A673 (cell line): Measurements from ENCODE around the gene SDR9C7. TPM values are rescaled to one million over a fixed set of nuclear protein-coding genes. Genes with fewer than 3 reads are reported as not detected.
"Not testable (repeated sequence)": the region's sequence is repeated elsewhere in the genome, so short reads cannot be mapped to it uniquely, and the experiment has no call there.

Experiments
- BruUV-seq: library from RNA; stranded (reverse); fragments of 400-500 nt; replicated peaks from 2 replicates; lab custom pipeline; 2021; lab: Mats Ljungman, UMichigan
- CTCF ChIA-PET: fragments of 300-600 bp; sonication (Branson Sonifier 250); formaldehyde crosslinking; loops from one replicate; lab custom pipeline; 2022; ENCODE audit warnings: antibody characterized with exemption; lab: Charles Lee
- POLR2A ChIA-PET: fragments of 300-600 bp; sonication (Branson Sonifier 250); formaldehyde crosslinking; loops from one replicate; lab custom pipeline; 2022; ENCODE audit warnings: antibody characterized with exemption; ENCODE audit not compliant: low non-redundant PET; lab: Charles Lee
- DNase-seq: peaks from one replicate; pipeline ENCODE4 v3.0.0-alpha.2; 2015; ENCODE audit warnings: low spot score
- H3K27ac ChIP-seq: fragments of 200-600 bp; sonication (generic); 2 replicates; pipeline ENCODE4 v1.5.1; 2016; ENCODE audit warnings: mixed run types, low read depth, mild to moderate bottlenecking, mixed read lengths, antibody characterized with exemption, low read length; ENCODE audit not compliant: poor library complexity, severe bottlenecking
- H3K27me3 ChIP-seq: fragments of 200-600 bp; sonication (generic); replicated peaks from 2 replicates; pipeline ENCODE4 v1.6.1; 2017; ENCODE audit warnings: mixed run types, low read depth, mild to moderate bottlenecking, mixed read lengths, antibody characterized with exemption, low read length; ENCODE audit not compliant: insufficient read depth, poor library complexity
- H3K36me3 ChIP-seq: fragments of 200-600 bp; sonication (generic); 2 replicates; pipeline ENCODE4 v1.6.1; 2016; ENCODE audit warnings: mixed run types, mild to moderate bottlenecking, mixed read lengths, antibody characterized with exemption, low read length; ENCODE audit not compliant: insufficient read depth, poor library complexity, severe bottlenecking
- H3K4me1 ChIP-seq: fragments of 200-600 bp; sonication (generic); 2 replicates; pipeline ENCODE4 v1.6.1; 2017; ENCODE audit warnings: mixed run types, mild to moderate bottlenecking, mixed read lengths, antibody characterized with exemption, low read length; ENCODE audit not compliant: insufficient read depth, poor library complexity, severe bottlenecking
- H3K4me3 ChIP-seq: fragments of 200-600 bp; sonication (generic); 2 replicates; pipeline ENCODE4 v1.5.1; 2016; ENCODE audit warnings: low read depth, mixed run types, mild to moderate bottlenecking, mixed read lengths, low read length; ENCODE audit not compliant: poor library complexity, severe bottlenecking
- H3K9me3 ChIP-seq: fragments of 200-600 bp; sonication (generic); 2 replicates; pipeline ENCODE4 v1.6.1; 2016; ENCODE audit warnings: mixed run types, low read depth, mild to moderate bottlenecking, mixed read lengths, antibody characterized with exemption, low read length; ENCODE audit not compliant: poor library complexity, severe bottlenecking
- EZH2 ChIP-seq: fragments of 200-600 bp; sonication (generic); IDR thresholded peaks from 2 replicates; pipeline ENCODE4 v1.6.1; 2017; ENCODE audit warnings: borderline replicate concordance, low read depth, mild to moderate bottlenecking, mixed read lengths, antibody characterized with exemption, low read length; ENCODE audit not compliant: poor library complexity, severe bottlenecking
- intact Hi-C: fragments of 100-400 bp; cut with micrococcal nuclease; formaldehyde crosslinking; loops from one replicate; pipeline ENCODE4 v1.10.0; 2022; ENCODE audit not compliant: unreplicated experiment
- total RNA-seq: library from RNA; stranded (reverse); gene quantifications from 2 replicates; pipeline ENCODE4 v1.2.3, GENCODE V29; 2021
- TF ChIP-seq, protein P1 (sequence below): fragments of 300-800, 200-600 bp; sonication (generic); conservative IDR thresholded peaks from 2 replicates; pipeline ENCODE4 v1.5.1; 2017; ENCODE audit warnings: low read depth, mild to moderate bottlenecking, antibody characterized with exemption, low read length, moderate library complexity, mixed read lengths

Gene SDR9C7
- total RNA-seq, 1 experiment from 2014 or later = not detected

- no peak overlapping the region for H3K4me3 ChIP-seq
- no peak for TF ChIP-seq EZH2
- TF ChIP-seq, protein P1, sequence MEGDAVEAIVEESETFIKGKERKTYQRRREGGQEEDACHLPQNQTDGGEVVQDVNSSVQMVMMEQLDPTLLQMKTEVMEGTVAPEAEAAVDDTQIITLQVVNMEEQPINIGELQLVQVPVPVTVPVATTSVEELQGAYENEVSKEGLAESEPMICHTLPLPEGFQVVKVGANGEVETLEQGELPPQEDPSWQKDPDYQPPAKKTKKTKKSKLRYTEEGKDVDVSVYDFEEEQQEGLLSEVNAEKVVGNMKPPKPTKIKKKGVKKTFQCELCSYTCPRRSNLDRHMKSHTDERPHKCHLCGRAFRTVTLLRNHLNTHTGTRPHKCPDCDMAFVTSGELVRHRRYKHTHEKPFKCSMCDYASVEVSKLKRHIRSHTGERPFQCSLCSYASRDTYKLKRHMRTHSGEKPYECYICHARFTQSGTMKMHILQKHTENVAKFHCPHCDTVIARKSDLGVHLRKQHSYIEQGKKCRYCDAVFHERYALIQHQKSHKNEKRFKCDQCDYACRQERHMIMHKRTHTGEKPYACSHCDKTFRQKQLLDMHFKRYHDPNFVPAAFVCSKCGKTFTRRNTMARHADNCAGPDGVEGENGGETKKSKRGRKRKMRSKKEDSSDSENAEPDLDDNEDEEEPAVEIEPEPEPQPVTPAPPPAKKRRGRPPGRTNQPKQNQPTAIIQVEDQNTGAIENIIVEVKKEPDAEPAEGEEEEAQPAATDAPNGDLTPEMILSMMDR = no peak
- H3K36me3 ChIP-seq = no peaks in the 10 kb centered on the region
- no peak overlapping the region for H3K27ac ChIP-seq
- H3K27me3 ChIP-seq = no peaks in the 10 kb centered on the region
- peaks cover 10% of the 10 kb centered on the region for H3K4me1 ChIP-seq
- intact Hi-C loops = no loop called here
- no peaks in the 10 kb centered on the region for H3K9me3 ChIP-seq
- ChIA-PET POLR2A (no interaction called here), CTCF (no interaction called here)
- no TSS peak for BruUV-seq
- no peak for DNase-seq
These were observed 6.9 kb downstream of the SDR9C7 start for GRCh38 chr12:56927281-56927680.

DNA sequence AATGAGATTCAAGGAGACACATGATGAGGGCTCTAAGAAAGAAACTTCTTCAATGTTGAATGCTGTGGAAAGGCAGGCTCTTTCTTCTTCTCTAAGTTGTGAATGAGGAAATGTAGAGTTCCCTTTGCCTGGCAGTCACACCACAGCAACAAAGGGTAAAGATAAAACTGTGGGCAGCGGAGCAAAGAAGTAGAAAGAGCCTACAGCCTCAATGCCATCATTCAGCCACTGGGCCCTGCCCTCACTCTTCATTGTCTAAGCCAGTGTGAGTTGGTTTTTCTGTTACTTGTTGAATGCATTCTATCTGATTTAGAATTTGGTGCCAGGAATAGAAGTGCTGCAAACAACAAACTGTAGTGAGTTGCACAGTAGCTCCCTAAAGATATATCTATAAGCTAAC, 12.2 kb downstream of the SDR9C7 start:
- H3K4me1 ChIP-seq = no peaks in the 10 kb centered on the region
- H3K27ac ChIP-seq = no peak overlapping the region
- intact Hi-C loops = no loop called here
- H3K9me3 ChIP-seq = no peaks in the 10 kb centered on the region
- CTCF ChIA-PET = no interaction called here
- no peak overlapping the region for H3K4me3 ChIP-seq
- no peaks in the 10 kb centered on the region for H3K36me3 ChIP-seq
- POLR2A ChIA-PET = no interaction called here
- TF ChIP-seq, protein P1 = no peak
- TF ChIP-seq EZH2 = no peak
- BruUV-seq = no TSS peak
- DNase-seq = no peak
- H3K27me3 ChIP-seq = no peaks in the 10 kb centered on the region

- BruUV-seq = no TSS peak
- H3K27ac ChIP-seq = no peak overlapping the region
- H3K4me1 ChIP-seq = no peaks in the 10 kb centered on the region
- no peak for DNase-seq
- TF ChIP-seq EZH2 = no peak
- TF ChIP-seq, protein P1 = no peak
- no peak overlapping the region for H3K4me3 ChIP-seq
- ChIA-PET POLR2A (no interaction called here), CTCF (no interaction called here)
- intact Hi-C loops = no loop called here
- no peaks in the 10 kb centered on the region for H3K36me3 ChIP-seq
- no peaks in the 10 kb centered on the region for H3K27me3 ChIP-seq
- no peaks in the 10 kb centered on the region for H3K9me3 ChIP-seq
These were observed 12.9 kb downstream of the SDR9C7 start for GRCh38 chr12:56921346-56921745.

DNA sequence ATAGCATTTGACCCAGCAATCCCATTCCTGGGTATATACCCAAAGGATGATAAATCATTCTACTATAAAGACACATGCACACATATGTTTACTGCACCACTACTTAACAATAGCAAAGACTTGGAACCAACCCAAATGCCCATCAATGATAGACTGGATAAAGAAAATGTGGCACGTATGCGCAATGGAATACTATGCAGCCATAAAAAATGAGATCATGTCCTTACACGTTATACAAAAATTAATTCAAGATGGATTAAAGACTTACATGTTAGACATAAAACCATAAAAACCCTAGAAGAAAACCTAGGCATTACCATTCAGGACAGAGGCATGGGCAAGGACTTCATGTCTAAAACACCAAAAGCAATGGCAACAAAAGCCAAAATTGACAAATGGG, 16.1 kb downstream of the SDR9C7 start:
- H3K9me3 ChIP-seq, BruUV-seq, POLR2A ChIA-PET: not testable (repeated sequence)

More for the DNA sequence above, 16.1 kb downstream of the SDR9C7 start:
- H3K36me3 ChIP-seq, H3K27me3 ChIP-seq, H3K4me3 ChIP-seq, H3K27ac ChIP-seq, H3K4me1 ChIP-seq, DNase-seq, intact Hi-C loops, CTCF ChIA-PET: not testable (repeated sequence)
